HG03025 (cell line): Measurements from ENCODE around the gene HYDIN.
"Not testable (repeated sequence)": the region's sequence is repeated elsewhere in the genome, so short reads cannot be mapped to it uniquely, and the experiment has no call there.

Experiments used
- ATAC-seq: cut with Tn5 transposase; IDR thresholded peaks from one replicate; pipeline ENCODE4 v1.9.1; 2021; ENCODE audit warnings: mild to moderate bottlenecking, moderate library complexity; ENCODE audit not compliant: unreplicated experiment, low FRiP score

Gene HYDIN

GRCh38 chr16:71009440-71010223 lies 220.9 kb downstream of the HYDIN start:
- not testable (repeated sequence) for ATAC-seq

- not testable (repeated sequence) for ATAC-seq
Observed at GRCh38 chr16:71006516-71006915, 224.0 kb downstream of the HYDIN start.

- not testable (repeated sequence) for ATAC-seq
Observed at GRCh38 chr16:70999735-71000134, 230.8 kb downstream of the HYDIN start.

- ATAC-seq = not testable (repeated sequence)
Observed at GRCh38 chr16:70995799-70996198, 234.7 kb downstream of the HYDIN start.

- not testable (repeated sequence) for ATAC-seq
Observed at GRCh38 chr16:70992511-70992910, 238.0 kb downstream of the HYDIN start.

GRCh38 chr16:70987019-70987715 lies 243.4 kb downstream of the HYDIN start:
- not testable (repeated sequence) for ATAC-seq

GRCh38 chr16:70984675-70985074 lies 245.8 kb downstream of the HYDIN start:
- ATAC-seq = not testable (repeated sequence)

GRCh38 chr16:70968332-70968731 lies 262.2 kb downstream of the HYDIN start:
- ATAC-seq = not testable (repeated sequence)

- not testable (repeated sequence) for ATAC-seq
Observed at GRCh38 chr16:70960169-70960568, 270.4 kb downstream of the HYDIN start.

- ATAC-seq = not testable (repeated sequence)
Observed at GRCh38 chr16:70954922-70955321, 275.6 kb downstream of the HYDIN start.

- ATAC-seq = not testable (repeated sequence)
Observed at GRCh38 chr16:70953824-70954223, 276.7 kb downstream of the HYDIN start.

GRCh38 chr16:70943551-70943950 lies 287.0 kb downstream of the HYDIN start:
- ATAC-seq = not testable (repeated sequence)

- ATAC-seq = not testable (repeated sequence)
Observed at GRCh38 chr16:70939690-70940359, 290.7 kb downstream of the HYDIN start.

- not testable (repeated sequence) for ATAC-seq
Observed at GRCh38 chr16:70936781-70937525, 293.6 kb downstream of the HYDIN start.

- not testable (repeated sequence) for ATAC-seq
Observed at GRCh38 chr16:70935325-70935724, 295.2 kb downstream of the HYDIN start.

GRCh38 chr16:70933746-70934145 lies 296.8 kb downstream of the HYDIN start:
- ATAC-seq = not testable (repeated sequence)

- not testable (repeated sequence) for ATAC-seq
Observed at GRCh38 chr16:70930757-70931156, 299.8 kb downstream of the HYDIN start.

GRCh38 chr16:70922164-70922563 lies 308.4 kb downstream of the HYDIN start:
- not testable (repeated sequence) for ATAC-seq

- ATAC-seq = not testable (repeated sequence)
Observed at GRCh38 chr16:70920661-70921060, 309.9 kb downstream of the HYDIN start.

GRCh38 chr16:70888208-70888607 lies 342.3 kb downstream of the HYDIN start:
- not testable (repeated sequence) for ATAC-seq
